Measurements from ENCODE around the gene LRCOL1.

Gene LRCOL1

DNA sequence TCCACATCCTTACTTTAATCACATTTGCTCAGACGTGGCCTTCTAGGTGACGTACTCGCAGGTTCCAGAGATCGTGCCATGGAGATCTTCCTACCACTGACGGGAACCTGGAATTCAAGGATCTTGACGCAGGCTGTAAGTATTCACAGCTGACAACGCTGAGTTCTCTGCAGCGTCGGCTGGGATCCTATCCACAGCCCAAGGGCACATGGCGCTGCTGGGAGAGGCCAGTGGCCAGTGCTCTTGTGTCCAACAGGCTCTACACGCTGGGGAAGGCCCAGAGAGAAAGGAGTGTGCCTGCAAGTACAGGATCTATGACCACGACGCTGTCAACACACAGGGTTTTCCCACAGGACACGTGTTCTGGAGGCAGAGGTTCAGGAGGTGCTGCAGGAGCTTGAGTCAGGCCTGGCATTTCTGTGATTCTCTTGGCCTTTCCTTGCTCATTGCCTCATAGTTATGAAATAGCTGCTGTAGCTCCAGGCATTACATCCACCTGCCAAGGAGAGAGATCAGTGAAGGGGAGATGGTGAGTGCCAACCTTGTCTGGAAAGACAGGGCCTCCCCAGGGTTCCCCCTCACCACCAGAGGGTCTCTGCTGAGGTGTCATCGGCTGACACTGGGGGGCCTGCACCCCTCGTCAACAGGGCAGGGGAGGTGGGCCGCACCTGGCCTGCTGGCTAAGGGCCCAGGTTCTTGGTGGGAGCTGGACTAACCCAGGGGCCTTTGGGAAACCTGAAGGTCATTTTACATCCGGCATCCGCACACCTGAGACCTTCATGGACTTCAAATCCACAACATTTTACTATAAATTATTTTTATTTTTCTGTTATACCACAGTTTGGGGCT is 21.3 kb downstream of the LRCOL1 start:
- Histone ChIP-seq H3K14ac (ENCODE audit: low read length) (no peak overlapping the region), H2AK5ac (ENCODE audit: low read depth, low read length) (no peak overlapping the region)

GRCh38 chr12:132588319-132588718 is 22.1 kb downstream of the LRCOL1 start:
- no CpG with 5 or more reads among the region's 6 CpGs for WGBS, 2 donors (ENCODE audit: extremely low coverage in 2 of 2, insufficient read length in 2 of 2, insufficient replicate concordance in 1 of 2)
- no peak overlapping the region for H2BK12ac ChIP-seq (ENCODE audit: low read length)
- H2AK5ac ChIP-seq (ENCODE audit: low read depth, low read length): no peak overlapping the region

More for the DNA sequence above, 21.3 kb downstream of the LRCOL1 start:
- no peak overlapping the region for H3K18ac ChIP-seq (ENCODE audit: low read length)
- H3K36me3 ChIP-seq (replicated peaks in 1 of 2; ENCODE audit: control insufficient read depth in 2 of 2, insufficient read depth in 2 of 2, low read length in 2 of 2): peaks cover 0 to 4% of the 10 kb centered on the region in 2 donors
- no peak overlapping the region for H2AFZ ChIP-seq (ENCODE audit: low read length)
- no CpG with 5 or more reads among the region's 19 CpGs for WGBS, 2 donors (ENCODE audit: extremely low coverage in 2 of 2, insufficient read length in 2 of 2, insufficient replicate concordance in 1 of 2)
- peaks cover under 1 to 5% of the 10 kb centered on the region in 2 donors for H3K4me1 ChIP-seq (ENCODE audit: control insufficient read depth in 2 of 2, insufficient read depth in 1 of 2, low read depth in 1 of 2, low read length in 2 of 2)
- no peak overlapping the region for H2BK120ac ChIP-seq (ENCODE audit: low read depth, low read length)
- H4K8ac ChIP-seq (ENCODE audit: low read depth, low read length): no peak overlapping the region
- no peak overlapping the region for H2BK5ac ChIP-seq (ENCODE audit: low read length)
- no peak overlapping the region for H2BK15ac ChIP-seq (ENCODE audit: low read length)
- H3K4me2 ChIP-seq (ENCODE audit: insufficient read depth, low read length, poor library complexity, severe bottlenecking): no peak overlapping the region
- peaks cover 5 to 8% of the 10 kb centered on the region in 2 donors for H3K9me3 ChIP-seq (replicated peaks in 1 of 2; ENCODE audit: control insufficient read depth in 2 of 2, insufficient read depth in 1 of 2, low read depth in 1 of 2, low read length in 2 of 2)
- H4K91ac ChIP-seq (ENCODE audit: low read depth, low read length, poor library complexity): no peak overlapping the region
- peaks cover 0 to 34% (median 3%) of the 10 kb centered on the region in 3 experiments for H3K27me3 ChIP-seq (ENCODE audit: control insufficient read depth in 3 of 3, insufficient read depth in 3 of 3, low read depth in 1 of 3, low read length in 3 of 3)
- peak overlapping the region in 1 of 2 donors; percentile 35 for H3K4me3 ChIP-seq (ENCODE audit: low read length in 2 of 2)
- H3K4ac ChIP-seq (ENCODE audit: low read length): no peak overlapping the region
- H2BK12ac ChIP-seq (ENCODE audit: low read length): no peak overlapping the region
- H3K27ac ChIP-seq (replicated peaks; ENCODE audit: low read length): no peak overlapping the region
- H3K23ac ChIP-seq (ENCODE audit: low read depth, low read length, poor library complexity): no peak overlapping the region
- peaks cover 6% of the 10 kb centered on the region for H3K79me1 ChIP-seq (ENCODE audit: low read depth, low read length)
- no peak for DNase-seq (ENCODE audit: low spot score)
- H3K9ac ChIP-seq (ENCODE audit: low read depth, low read length, poor library complexity): no peak overlapping the region

GRCh38 chr12:132587781-132588180 is 22.6 kb downstream of the LRCOL1 start:
- Histone ChIP-seq H2BK120ac (ENCODE audit: low read depth, low read length) (no peak overlapping the region), H3K27me3 (ENCODE audit: control insufficient read depth in 3 of 3, insufficient read depth in 3 of 3, low read depth in 1 of 3, low read length in 3 of 3) (peaks cover 3 to 41% (median 4%) of the 10 kb centered on the region in 3 experiments), H3K4me3 (ENCODE audit: low read length in 2 of 2) (no peak overlapping the region), H3K79me1 (ENCODE audit: low read depth, low read length) (peaks cover 6% of the 10 kb centered on the region), H4K91ac (ENCODE audit: low read depth, low read length, poor library complexity) (no peak overlapping the region), H3K18ac (ENCODE audit: low read length) (no peak overlapping the region), H3K36me3 (replicated peaks in 1 of 2; ENCODE audit: control insufficient read depth in 2 of 2, insufficient read depth in 2 of 2, low read length in 2 of 2) (peaks cover 0 to 4% of the 10 kb centered on the region in 2 donors), H3K23ac (ENCODE audit: low read depth, low read length, poor library complexity) (no peak overlapping the region), H2BK15ac (ENCODE audit: low read length) (no peak overlapping the region), H3K14ac (ENCODE audit: low read length) (no peak overlapping the region), H2AFZ (ENCODE audit: low read length) (no peak overlapping the region), H3K4ac (ENCODE audit: low read length) (no peak overlapping the region), H3K27ac (replicated peaks; ENCODE audit: low read length) (no peak overlapping the region), H3K4me1 (ENCODE audit: control insufficient read depth in 2 of 2, insufficient read depth in 1 of 2, low read depth in 1 of 2, low read length in 2 of 2) (peaks cover 0 to 2% of the 10 kb centered on the region in 2 donors), H4K8ac (ENCODE audit: low read depth, low read length) (no peak overlapping the region), H3K9me3 (replicated peaks in 1 of 2; ENCODE audit: control insufficient read depth in 2 of 2, insufficient read depth in 1 of 2, low read depth in 1 of 2, low read length in 2 of 2) (peaks cover 5 to 8% of the 10 kb centered on the region in 2 donors), H3K4me2 (ENCODE audit: insufficient read depth, low read length, poor library complexity, severe bottlenecking) (no peak overlapping the region), H2BK12ac (ENCODE audit: low read length) (no peak overlapping the region), H3K9ac (ENCODE audit: low read depth, low read length, poor library complexity) (no peak overlapping the region), H2AK5ac (ENCODE audit: low read depth, low read length) (no peak overlapping the region), H2BK5ac (ENCODE audit: low read length) (no peak overlapping the region)
- WGBS, 2 donors (ENCODE audit: extremely low coverage in 2 of 2, insufficient read length in 2 of 2, insufficient replicate concordance in 1 of 2): no CpG with 5 or more reads among the region's 3 CpGs
- no peak for DNase-seq (ENCODE audit: low spot score)

More at GRCh38 chr12:132588319-132588718, 22.1 kb downstream of the LRCOL1 start:
- no peak overlapping the region for H3K23ac ChIP-seq (ENCODE audit: low read depth, low read length, poor library complexity)
- H3K4me1 ChIP-seq (ENCODE audit: control insufficient read depth in 2 of 2, insufficient read depth in 1 of 2, low read depth in 1 of 2, low read length in 2 of 2): peaks cover 2% of the 10 kb centered on the region in 2 donors
- peaks cover 5 to 8% of the 10 kb centered on the region in 2 donors for H3K9me3 ChIP-seq (replicated peaks in 1 of 2; ENCODE audit: control insufficient read depth in 2 of 2, insufficient read depth in 1 of 2, low read depth in 1 of 2, low read length in 2 of 2)
- no peak overlapping the region for H3K4me3 ChIP-seq (ENCODE audit: low read length in 2 of 2)
- H4K8ac ChIP-seq (ENCODE audit: low read depth, low read length): no peak overlapping the region
- no peak overlapping the region for H3K18ac ChIP-seq (ENCODE audit: low read length)
- H3K9ac ChIP-seq (ENCODE audit: low read depth, low read length, poor library complexity): no peak overlapping the region
- H3K4ac ChIP-seq (ENCODE audit: low read length): no peak overlapping the region
- H2BK120ac ChIP-seq (ENCODE audit: low read depth, low read length): no peak overlapping the region
- no peak overlapping the region for H4K91ac ChIP-seq (ENCODE audit: low read depth, low read length, poor library complexity)
- H3K36me3 ChIP-seq (replicated peaks in 1 of 2; ENCODE audit: control insufficient read depth in 2 of 2, insufficient read depth in 2 of 2, low read length in 2 of 2): peaks cover 0 to 4% of the 10 kb centered on the region in 2 donors
- no peak overlapping the region for H3K27ac ChIP-seq (replicated peaks; ENCODE audit: low read length)
- no peak overlapping the region for H3K14ac ChIP-seq (ENCODE audit: low read length)
- peaks cover 0 to 39% (median 3%) of the 10 kb centered on the region in 3 experiments for H3K27me3 ChIP-seq (ENCODE audit: control insufficient read depth in 3 of 3, insufficient read depth in 3 of 3, low read depth in 1 of 3, low read length in 3 of 3)
- H2BK15ac ChIP-seq (ENCODE audit: low read length): no peak overlapping the region
- H3K79me1 ChIP-seq (ENCODE audit: low read depth, low read length): peaks cover 6% of the 10 kb centered on the region
- no peak for DNase-seq (ENCODE audit: low spot score)
- H3K4me2 ChIP-seq (ENCODE audit: insufficient read depth, low read length, poor library complexity, severe bottlenecking): no peak overlapping the region
- H2BK5ac ChIP-seq (ENCODE audit: low read length): no peak overlapping the region
- H2AFZ ChIP-seq (ENCODE audit: low read length): no peak overlapping the region

- H3K79me1 ChIP-seq (ENCODE audit: low read depth, low read length): peaks cover 6% of the 10 kb centered on the region
- H3K14ac ChIP-seq (ENCODE audit: low read length): peak overlapping the region; percentile 82
- H3K9me3 ChIP-seq (replicated peaks in 1 of 2; ENCODE audit: control insufficient read depth in 2 of 2, insufficient read depth in 1 of 2, low read depth in 1 of 2, low read length in 2 of 2): peaks cover 5 to 8% of the 10 kb centered on the region in 2 donors
- no peak overlapping the region for H2BK5ac ChIP-seq (ENCODE audit: low read length)
- DNase-seq (ENCODE audit: low spot score): no peak
- H4K91ac ChIP-seq (ENCODE audit: low read depth, low read length, poor library complexity): peak overlapping the region; percentile 72
- H2BK15ac ChIP-seq (ENCODE audit: low read length): no peak overlapping the region
- peaks cover 0 to 6% of the 10 kb centered on the region in 2 donors for H3K36me3 ChIP-seq (replicated peaks in 1 of 2; ENCODE audit: control insufficient read depth in 2 of 2, insufficient read depth in 2 of 2, low read length in 2 of 2)
- no peak overlapping the region for H3K4me3 ChIP-seq (ENCODE audit: low read length in 2 of 2)
- no peak overlapping the region for H3K4me2 ChIP-seq (ENCODE audit: insufficient read depth, low read length, poor library complexity, severe bottlenecking)
- peaks cover 0 to 5% of the 10 kb centered on the region in 2 donors for H3K4me1 ChIP-seq (ENCODE audit: control insufficient read depth in 2 of 2, insufficient read depth in 1 of 2, low read depth in 1 of 2, low read length in 2 of 2)
- peak overlapping the region; percentile 76 for H3K18ac ChIP-seq (ENCODE audit: low read length)
- no peak overlapping the region for H3K27ac ChIP-seq (replicated peaks; ENCODE audit: low read length)
- H3K4ac ChIP-seq (ENCODE audit: low read length): no peak overlapping the region
- H4K8ac ChIP-seq (ENCODE audit: low read depth, low read length): peak overlapping the region; percentile 17
- H2BK12ac ChIP-seq (ENCODE audit: low read length): peak overlapping the region; percentile 73
- H2BK120ac ChIP-seq (ENCODE audit: low read depth, low read length): no peak overlapping the region
- WGBS, 2 donors (ENCODE audit: extremely low coverage in 2 of 2, insufficient read length in 2 of 2, insufficient replicate concordance in 1 of 2): no CpG with 5 or more reads among the region's 18 CpGs
- peak overlapping the region; percentile 81 for H3K9ac ChIP-seq (ENCODE audit: low read depth, low read length, poor library complexity)
- peak overlapping the region; percentile 65 for H3K23ac ChIP-seq (ENCODE audit: low read depth, low read length, poor library complexity)
- peak overlapping the region; percentile 10 for H2AK5ac ChIP-seq (ENCODE audit: low read depth, low read length)
- peaks cover 0 to 47% (median 6%) of the 10 kb centered on the region in 3 experiments for H3K27me3 ChIP-seq (ENCODE audit: control insufficient read depth in 3 of 3, insufficient read depth in 3 of 3, low read depth in 1 of 3, low read length in 3 of 3)
- H2AFZ ChIP-seq (ENCODE audit: low read length): no peak overlapping the region
Observed at GRCh38 chr12:132586929-132587328, 23.5 kb downstream of the LRCOL1 start.
